Osteoblast (primary cell): ENCODE data around the gene GCNA. TPM values are rescaled to one million over a fixed set of nuclear protein-coding genes. Genes with fewer than 3 reads are reported as not detected.
"Not testable (repeated sequence)": the region's sequence is repeated elsewhere in the genome, so short reads cannot be mapped to it uniquely, and the experiment has no call there.

ENCODE experiments used
- DNase-seq: peaks from one replicate; pipeline ENCODE4 v3.0.0; 2011; ENCODE audit warnings: low spot score, mixed read lengths; ENCODE audit not compliant: insufficient read length; ENCODE audit errors: missing footprints
- H2AFZ ChIP-seq: 2 replicates; pipeline ENCODE4 v1.6.0; 2011; ENCODE audit warnings: mild to moderate bottlenecking, low read length
- H3K27ac ChIP-seq: 2 replicates; pipeline ENCODE4 v1.5.1; 2011; ENCODE audit warnings: mild to moderate bottlenecking, low read depth, low read length, moderate library complexity
- H3K27me3 ChIP-seq: 2 replicates; pipeline ENCODE4 v1.6.0; 2012; ENCODE audit warnings: mild to moderate bottlenecking, control low read depth, inconsistent platforms, low read length, moderate library complexity; ENCODE audit not compliant: insufficient read depth
- H3K36me3 ChIP-seq: 2 replicates; pipeline ENCODE4 v1.5.1; 2011; ENCODE audit warnings: mild to moderate bottlenecking, low read length, control low read depth, moderate library complexity; ENCODE audit not compliant: insufficient read depth
- H3K4me1 ChIP-seq: 2 replicates; pipeline ENCODE4 v1.5.1; 2011; ENCODE audit warnings: mild to moderate bottlenecking, low read length, control low read depth, moderate library complexity; ENCODE audit not compliant: insufficient read depth
- H3K4me2 ChIP-seq: 2 replicates; pipeline ENCODE4 v1.6.0; 2011; ENCODE audit warnings: mild to moderate bottlenecking, low read length; ENCODE audit not compliant: insufficient read depth
- H3K4me3 ChIP-seq: fragments of 200-600 bp; sonication (generic); 3 replicates; pipeline ENCODE4 v1.5.1; 2012; ENCODE audit warnings: mild to moderate bottlenecking, low read length, inconsistent platforms; ENCODE audit not compliant: insufficient read depth
- H3K79me2 ChIP-seq: 2 replicates; pipeline ENCODE4 v1.6.0; 2012; ENCODE audit warnings: mild to moderate bottlenecking, low read length, control low read depth, inconsistent platforms; ENCODE audit not compliant: insufficient read depth
- H3K9me3 ChIP-seq: 2 replicates; pipeline ENCODE4 v1.5.1; 2011; ENCODE audit warnings: low read depth, low read length, control low read depth
- H4K20me1 ChIP-seq: 2 replicates; pipeline ENCODE4 v1.6.0; 2012; ENCODE audit warnings: mild to moderate bottlenecking, low read length, control low read depth; ENCODE audit not compliant: insufficient read depth
- total RNA-seq: library from RNA; depleted of rRNA; stranded (reverse); fragments of >200 nt; gene quantifications from 2 replicates; pipeline ENCODE4 v1.2.3, GENCODE V29; 2012
- TF ChIP-seq, protein P1 (sequence below): IDR thresholded peaks from 2 replicates; pipeline ENCODE4 v1.5.1; 2011; ENCODE audit warnings: mild to moderate bottlenecking, low read depth, low read length, moderate library complexity; ENCODE audit errors: extremely low read depth

Gene GCNA
- total RNA-seq, 1 donor = 4.3 TPM

- Histone ChIP-seq H3K27ac (no peak overlapping the region), H3K9me3 (no peaks in the 10 kb centered on the region), H4K20me1 (peaks cover 11% of the 10 kb centered on the region), H2AFZ (no peak overlapping the region), H3K4me1 (no peaks in the 10 kb centered on the region), H3K27me3 (no peaks in the 10 kb centered on the region), H3K79me2 (peaks cover 5% of the 10 kb centered on the region), H3K4me3 (no peak overlapping the region), H3K4me2 (no peak overlapping the region), H3K36me3 (peaks cover 63% of the 10 kb centered on the region)
- DNase-seq = no peak
- TF ChIP-seq, protein P1, sequence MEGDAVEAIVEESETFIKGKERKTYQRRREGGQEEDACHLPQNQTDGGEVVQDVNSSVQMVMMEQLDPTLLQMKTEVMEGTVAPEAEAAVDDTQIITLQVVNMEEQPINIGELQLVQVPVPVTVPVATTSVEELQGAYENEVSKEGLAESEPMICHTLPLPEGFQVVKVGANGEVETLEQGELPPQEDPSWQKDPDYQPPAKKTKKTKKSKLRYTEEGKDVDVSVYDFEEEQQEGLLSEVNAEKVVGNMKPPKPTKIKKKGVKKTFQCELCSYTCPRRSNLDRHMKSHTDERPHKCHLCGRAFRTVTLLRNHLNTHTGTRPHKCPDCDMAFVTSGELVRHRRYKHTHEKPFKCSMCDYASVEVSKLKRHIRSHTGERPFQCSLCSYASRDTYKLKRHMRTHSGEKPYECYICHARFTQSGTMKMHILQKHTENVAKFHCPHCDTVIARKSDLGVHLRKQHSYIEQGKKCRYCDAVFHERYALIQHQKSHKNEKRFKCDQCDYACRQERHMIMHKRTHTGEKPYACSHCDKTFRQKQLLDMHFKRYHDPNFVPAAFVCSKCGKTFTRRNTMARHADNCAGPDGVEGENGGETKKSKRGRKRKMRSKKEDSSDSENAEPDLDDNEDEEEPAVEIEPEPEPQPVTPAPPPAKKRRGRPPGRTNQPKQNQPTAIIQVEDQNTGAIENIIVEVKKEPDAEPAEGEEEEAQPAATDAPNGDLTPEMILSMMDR = no peak
Measured at GRCh38 chrX:71558920-71559319, 19.3 kb upstream of the GCNA start.

DNA sequence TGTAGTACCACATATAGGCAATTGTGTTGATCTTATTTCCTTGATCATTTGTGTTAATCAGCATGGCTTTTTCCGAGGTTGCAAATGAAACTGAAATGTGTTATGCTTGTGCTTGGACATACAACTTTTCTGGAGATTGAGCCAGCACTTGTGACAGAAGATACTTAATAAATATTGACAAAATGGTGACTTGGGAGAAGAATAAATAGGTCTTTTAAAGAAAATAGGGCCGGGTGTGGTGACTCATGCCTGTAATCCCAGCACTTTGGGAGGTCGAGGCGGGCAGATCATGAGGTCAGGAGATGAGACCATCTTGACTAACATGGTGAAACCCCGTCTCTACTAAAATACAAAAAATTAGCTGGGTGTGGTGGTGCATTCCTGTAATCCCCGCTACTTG lies 18.5 kb upstream of the GCNA start:
- not testable (repeated sequence) for H2AFZ ChIP-seq, DNase-seq, H3K4me3 ChIP-seq, H3K9me3 ChIP-seq, H3K27ac ChIP-seq, H3K27me3 ChIP-seq, H3K4me2 ChIP-seq, H3K4me1 ChIP-seq, H3K79me2 ChIP-seq
- Histone ChIP-seq H4K20me1 (peaks cover 12% of the 10 kb centered on the region), H3K36me3 (peaks cover 70% of the 10 kb centered on the region)

GRCh38 chrX:71563921-71564320 lies 14.3 kb upstream of the GCNA start:
- TF ChIP-seq, protein P1 = no peak
- no peak for DNase-seq
- Histone ChIP-seq H3K79me2 (no peaks in the 10 kb centered on the region), H2AFZ (no peak overlapping the region), H3K9me3 (no peaks in the 10 kb centered on the region), H3K4me2 (no peak overlapping the region), H3K27ac (no peak overlapping the region), H3K36me3 (peaks cover 68% of the 10 kb centered on the region), H3K27me3 (no peaks in the 10 kb centered on the region), H3K4me1 (no peaks in the 10 kb centered on the region), H4K20me1 (peaks cover 9% of the 10 kb centered on the region), H3K4me3 (no peak overlapping the region)

- H3K79me2 ChIP-seq = no peaks in the 10 kb centered on the region
- H2AFZ ChIP-seq = no peak overlapping the region
- H4K20me1 ChIP-seq = peaks cover 9% of the 10 kb centered on the region
- no peak for DNase-seq
- no peaks in the 10 kb centered on the region for H3K9me3 ChIP-seq
- H3K27ac ChIP-seq = no peak overlapping the region
- H3K4me2 ChIP-seq = no peak overlapping the region
- peaks cover 54% of the 10 kb centered on the region for H3K36me3 ChIP-seq
- no peak overlapping the region for H3K4me3 ChIP-seq
- TF ChIP-seq, protein P1 = no peak
- H3K27me3 ChIP-seq = no peaks in the 10 kb centered on the region
- no peaks in the 10 kb centered on the region for H3K4me1 ChIP-seq
Measured at GRCh38 chrX:71565474-71566041, 12.7 kb upstream of the GCNA start.

DNA sequence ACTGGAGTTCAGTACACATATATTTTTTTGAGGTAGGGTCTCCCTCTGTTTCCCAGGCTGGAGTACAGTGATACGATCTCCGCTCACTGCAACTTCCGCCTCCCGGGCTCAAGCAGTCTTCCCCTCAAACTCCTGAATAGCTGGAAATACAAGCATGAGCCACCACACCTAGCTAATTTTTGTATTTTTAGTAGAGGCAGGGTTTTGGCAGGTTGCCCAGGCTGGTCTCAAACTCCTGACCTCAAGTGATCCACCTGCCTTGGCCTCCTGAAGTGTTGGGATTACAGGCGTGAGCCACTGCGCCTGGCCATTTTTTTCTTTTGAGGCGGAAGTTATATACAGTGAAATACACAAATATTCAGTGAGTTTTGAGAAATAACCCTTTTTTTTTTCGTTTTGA lies 6.8 kb upstream of the GCNA start:
- H3K4me1 ChIP-seq, H3K27me3 ChIP-seq, H4K20me1 ChIP-seq, H3K4me2 ChIP-seq, H3K9me3 ChIP-seq, DNase-seq, H2AFZ ChIP-seq, H3K27ac ChIP-seq, H3K79me2 ChIP-seq, H3K4me3 ChIP-seq: not testable (repeated sequence)
- H3K36me3 ChIP-seq = peaks cover 40% of the 10 kb centered on the region
